ENCODE results near the gene HCN2.
"Not testable (repeated sequence)": the region's sequence is repeated elsewhere in the genome, so short reads cannot be mapped to it uniquely, and the experiment has no call there.

HCN2 gene

GRCh38 chr19:588093-588740, 1.5 kb upstream of the HCN2 start:
- peak; percentile 51 for DNase-seq

- DNase-seq = no peak
Observed at GRCh38 chr19:588741-589692, 664 bp upstream of the HCN2 start.

- DNase-seq = no peak
Observed at GRCh38 chr19:590396-590745, 690 bp downstream of the HCN2 start.

- DNase-seq = no peak
Observed at GRCh38 chr19:590750-591098, 1.0 kb downstream of the HCN2 start.

- peak; percentile 15 for DNase-seq
Observed at GRCh38 chr19:591099-591958, 1.6 kb downstream of the HCN2 start.

DNA sequence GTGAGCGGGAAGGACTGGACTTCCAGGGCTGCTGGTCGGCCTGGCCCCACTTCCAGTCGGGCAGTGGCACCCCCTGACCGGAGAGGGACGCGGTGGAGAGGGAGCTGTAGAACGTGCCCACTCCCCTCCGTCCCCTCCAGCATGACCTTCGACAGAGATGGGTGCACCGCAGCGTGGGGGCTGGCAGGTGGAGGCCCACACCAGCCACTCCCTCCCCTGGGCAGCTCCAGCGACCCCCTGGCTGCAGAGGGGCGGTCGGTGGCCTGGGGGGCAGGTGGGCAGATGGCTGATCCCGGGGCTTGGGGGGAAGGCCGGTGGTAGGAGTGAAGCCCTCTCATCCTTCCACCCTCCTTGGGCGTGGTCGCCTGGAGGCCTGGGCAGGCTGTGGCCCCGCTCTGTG, 2.4 kb downstream of the HCN2 start:
- no peak for DNase-seq

DNA sequence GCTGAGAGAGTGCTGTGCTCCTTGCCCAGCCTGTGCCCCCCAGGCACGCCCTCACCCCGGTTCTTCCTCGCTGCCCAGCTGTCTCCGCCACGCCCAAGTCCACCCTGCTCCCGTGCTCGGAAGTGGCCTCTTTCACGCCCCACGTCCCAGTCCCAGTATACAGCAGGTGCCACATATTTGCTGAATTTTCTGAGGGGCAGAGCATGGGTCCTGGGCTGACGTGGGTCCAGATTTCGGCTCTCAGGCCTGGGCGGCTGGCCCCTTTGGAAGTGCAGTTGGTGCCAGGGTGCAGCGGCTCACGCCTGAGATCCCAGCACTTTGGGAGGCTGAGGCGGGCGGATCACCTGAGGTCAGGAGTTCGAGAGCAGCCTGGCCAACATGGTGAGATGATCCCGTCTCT, 3.4 kb downstream of the HCN2 start:
- no peak for DNase-seq

DNA sequence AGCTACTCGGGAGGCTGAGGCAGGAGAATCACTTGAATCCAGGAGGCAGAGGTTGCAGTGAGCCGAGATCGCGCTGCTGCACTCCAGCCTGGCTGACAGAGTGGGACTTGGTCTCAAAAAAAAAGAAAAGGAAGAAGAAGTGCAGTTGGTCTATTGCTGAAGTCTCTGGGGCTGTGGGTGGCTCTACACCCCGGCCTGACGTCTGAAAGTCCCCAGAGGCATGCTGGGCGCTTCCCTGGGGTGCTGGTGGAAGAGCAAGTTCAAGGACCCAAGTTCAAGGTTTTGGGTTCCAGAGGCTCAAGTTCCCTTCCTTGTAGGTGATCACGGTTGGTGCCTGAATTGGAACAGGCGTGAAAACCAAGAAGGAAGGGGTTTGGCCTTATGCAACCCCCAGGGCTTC, 3.8 kb downstream of the HCN2 start:
- no peak for DNase-seq

GRCh38 chr19:594265-594870, 4.7 kb downstream of the HCN2 start:
- DNase-seq = no peak

- DNase-seq = no peak
Observed at GRCh38 chr19:595326-596262, 5.9 kb downstream of the HCN2 start.

DNA sequence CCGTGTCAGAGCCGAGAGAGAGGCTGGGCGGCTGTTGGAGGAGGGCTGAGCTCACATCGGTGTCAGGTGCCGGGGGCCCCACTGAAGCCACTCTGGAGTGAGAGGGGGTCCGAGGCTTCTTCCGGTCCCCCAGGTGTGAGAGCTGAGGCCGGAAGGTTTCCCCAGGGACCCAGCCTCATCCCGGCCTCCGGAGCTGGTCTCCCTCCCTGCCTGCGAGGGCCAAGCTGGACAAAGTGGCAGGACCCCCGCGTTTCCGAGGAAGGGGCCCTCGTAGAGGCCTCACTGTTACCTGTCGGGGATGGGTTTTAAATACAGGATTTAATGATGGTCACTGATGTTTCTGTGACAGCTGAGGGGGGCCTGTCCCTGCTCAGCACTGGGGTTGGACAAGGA, 6.6 kb downstream of the HCN2 start:
- no peak for DNase-seq

- DNase-seq = no peak
Observed at GRCh38 chr19:597406-598315, 8.0 kb downstream of the HCN2 start.

- no peak for DNase-seq
Observed at GRCh38 chr19:601310-601709, 11.6 kb downstream of the HCN2 start.

GRCh38 chr19:601790-602189, 12.1 kb downstream of the HCN2 start:
- DNase-seq = no peak

GRCh38 chr19:602391-603301, 13.0 kb downstream of the HCN2 start:
- DNase-seq = no peak

DNA sequence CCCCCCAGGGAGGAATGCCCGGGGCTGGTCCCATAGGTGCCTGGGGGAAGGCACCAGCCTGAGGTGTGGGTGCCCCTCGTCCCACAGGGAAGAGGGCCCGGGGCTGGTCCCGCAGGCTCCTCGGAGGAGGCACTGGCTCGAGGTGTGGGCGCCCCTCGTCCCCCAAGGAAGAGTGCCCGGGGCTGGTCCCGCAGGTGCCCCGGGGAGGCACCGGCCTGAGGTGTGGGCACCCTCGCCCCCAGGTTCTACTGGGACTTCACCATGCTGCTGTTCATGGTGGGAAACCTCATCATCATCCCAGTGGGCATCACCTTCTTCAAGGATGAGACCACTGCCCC, 13.6 kb downstream of the HCN2 start:
- not testable (repeated sequence) for DNase-seq

GRCh38 chr19:603779-604178, 14.1 kb downstream of the HCN2 start:
- DNase-seq = not testable (repeated sequence)

DNA sequence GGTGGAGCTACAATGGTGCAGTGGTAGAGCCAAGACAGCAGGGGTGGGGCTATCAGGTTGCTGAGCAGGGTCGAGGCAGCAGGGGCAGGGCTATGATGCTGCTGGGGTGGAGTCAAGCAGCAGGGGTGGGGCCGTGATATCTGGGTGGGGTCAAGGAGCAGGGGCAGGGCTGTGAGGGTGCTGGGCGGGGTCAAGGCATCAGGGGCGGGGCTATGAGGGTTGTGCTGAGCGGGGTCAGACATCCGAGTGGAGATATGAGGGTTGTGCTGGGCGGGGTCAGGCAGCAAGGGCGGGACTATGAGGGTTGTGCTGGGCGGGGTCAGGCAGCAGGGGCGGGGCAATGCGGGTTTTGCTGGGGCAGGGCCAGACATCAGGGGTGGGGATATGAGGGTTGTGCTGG, 14.7 kb downstream of the HCN2 start:
- DNase-seq = no peak

- DNase-seq = not testable (repeated sequence)
Observed at GRCh38 chr19:605061-605971, 15.6 kb downstream of the HCN2 start.

All from NCI-H1048 (cell line).